ENCODE measurements around the gene CLDN9. TPM values are rescaled to one million over a fixed set of nuclear protein-coding genes. Genes with fewer than 3 reads are reported as not detected.

The CLDN9 gene
- total RNA-seq, 1 experiment from 2014 or later: not detected

- no peak for DNase-seq (ENCODE audit: low read depth)
Measured at GRCh38 chr16:3017794-3018506, 5.2 kb downstream of the CLDN9 start, which contains the start of gene CLDN6. CLDN6 (minus strand) TSS chr16:3018183; CDS start chr16:3016021, 2,162 bp downstream.

GRCh38 chr16:3019594-3020246 is 7.0 kb downstream of the CLDN9 start:
- DNase-seq (ENCODE audit: low read depth): no peak

GRCh38 chr16:3020247-3020603 is 7.5 kb downstream of the CLDN9 start, which contains the start of gene TNFRSF12A:
TNFRSF12A (plus strand) TSS chr16:3020368; CDS start chr16:3020398, 30 bp downstream.
- peak; percentile 74 for DNase-seq (ENCODE audit: low read depth)

GRCh38 chr16:3020604-3021448 is 8.1 kb downstream of the CLDN9 start:
- peak; percentile 93 for DNase-seq (ENCODE audit: low read depth)

GRCh38 chr16:3021449-3022207 is 8.9 kb downstream of the CLDN9 start:
- peak; percentile 97 for DNase-seq (ENCODE audit: low read depth)

GRCh38 chr16:3022208-3022683 is 9.5 kb downstream of the CLDN9 start:
- peak; percentile 96 for DNase-seq (ENCODE audit: low read depth)

- DNase-seq (ENCODE audit: low read depth): peak; percentile 85
Measured at GRCh38 chr16:3022684-3023414, 10.1 kb downstream of the CLDN9 start.

GRCh38 chr16:3023415-3023668 is 10.6 kb downstream of the CLDN9 start:
- DNase-seq (ENCODE audit: low read depth): peak; percentile 88

- DNase-seq (ENCODE audit: low read depth): peak; percentile 98
Measured at GRCh38 chr16:3023669-3024478, 11.2 kb downstream of the CLDN9 start, which contains the start of the genes HCFC1R1 and THOC6. HCFC1R1 (minus strand) TSS chr16:3023942; CDS start chr16:3023941, 1 bp downstream. THOC6 (plus strand) TSS chr16:3024035; CDS start chr16:3024327, 292 bp downstream.

GRCh38 chr16:3025032-3026002 is 12.6 kb downstream of the CLDN9 start:
- DNase-seq (ENCODE audit: low read depth): no peak

- no peak for DNase-seq (ENCODE audit: low read depth)
Measured at GRCh38 chr16:3026003-3026378, 13.3 kb downstream of the CLDN9 start.

GRCh38 chr16:3026609-3027488 is 14.1 kb downstream of the CLDN9 start:
- no peak for DNase-seq (ENCODE audit: low read depth)

- DNase-seq (ENCODE audit: low read depth): peak; percentile 18
Measured at GRCh38 chr16:3027489-3027795, 14.7 kb downstream of the CLDN9 start.

GRCh38 chr16:3027983-3028715 is 15.4 kb downstream of the CLDN9 start:
- DNase-seq (ENCODE audit: low read depth): peak; percentile 27

GRCh38 chr16:3028716-3029319 is 16.1 kb downstream of the CLDN9 start:
- no peak for DNase-seq (ENCODE audit: low read depth)

GRCh38 chr16:3029491-3030221 is 16.9 kb downstream of the CLDN9 start:
- DNase-seq (ENCODE audit: low read depth): no peak
